OCI-LY7 (cell line): ENCODE data around the gene SNAI3.

Source experiments
- EZH2phosphoT487 ChIP-seq: fragments of 200-600 bp; sonication (generic); IDR thresholded peaks from 2 replicates; pipeline ENCODE4 v1.6.1; 2018; ENCODE audit warnings: low read depth, borderline replicate concordance, mild to moderate bottlenecking, mixed run types, antibody characterized with exemption, low read length, moderate library complexity, mixed read lengths
- TF ChIP-seq, protein P1 (sequence below): fragments of 200-600 bp; sonication (generic); conservative IDR thresholded peaks from 2 replicates; pipeline ENCODE4 v1.5.1; 2014; ENCODE audit warnings: mild to moderate bottlenecking, antibody characterized with exemption, low read length, moderate library complexity, mixed read lengths

DNA sequence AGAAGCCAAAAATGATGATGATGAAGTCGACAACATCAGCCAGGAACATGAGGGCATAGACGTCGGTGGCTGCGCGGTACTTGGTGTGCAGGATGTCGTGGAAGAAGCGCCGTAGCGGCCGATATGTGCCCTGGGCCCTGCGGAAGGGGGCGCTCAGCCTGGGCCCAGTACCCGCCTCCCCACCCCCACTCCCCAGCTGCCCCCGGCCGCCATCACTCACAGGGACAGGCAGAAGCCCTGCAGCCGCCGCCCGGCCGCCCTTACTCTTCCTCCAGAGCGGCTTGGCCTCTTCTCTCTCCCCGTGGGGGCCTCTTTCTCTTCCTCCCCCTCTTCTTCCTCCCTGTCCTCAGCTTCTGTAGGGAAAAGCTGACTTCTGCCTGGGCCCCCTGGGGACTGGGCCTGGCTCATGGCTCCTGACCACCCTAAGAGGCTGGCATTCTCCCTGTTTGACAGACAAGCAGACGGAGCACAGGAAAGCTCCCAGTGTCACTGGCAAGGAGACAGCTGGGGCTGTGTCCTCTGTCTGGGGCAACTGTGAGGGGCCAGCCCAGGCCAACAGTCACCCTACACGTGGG lies 34.2 kb upstream of the SNAI3 start:
- TF ChIP-seq, protein P1, sequence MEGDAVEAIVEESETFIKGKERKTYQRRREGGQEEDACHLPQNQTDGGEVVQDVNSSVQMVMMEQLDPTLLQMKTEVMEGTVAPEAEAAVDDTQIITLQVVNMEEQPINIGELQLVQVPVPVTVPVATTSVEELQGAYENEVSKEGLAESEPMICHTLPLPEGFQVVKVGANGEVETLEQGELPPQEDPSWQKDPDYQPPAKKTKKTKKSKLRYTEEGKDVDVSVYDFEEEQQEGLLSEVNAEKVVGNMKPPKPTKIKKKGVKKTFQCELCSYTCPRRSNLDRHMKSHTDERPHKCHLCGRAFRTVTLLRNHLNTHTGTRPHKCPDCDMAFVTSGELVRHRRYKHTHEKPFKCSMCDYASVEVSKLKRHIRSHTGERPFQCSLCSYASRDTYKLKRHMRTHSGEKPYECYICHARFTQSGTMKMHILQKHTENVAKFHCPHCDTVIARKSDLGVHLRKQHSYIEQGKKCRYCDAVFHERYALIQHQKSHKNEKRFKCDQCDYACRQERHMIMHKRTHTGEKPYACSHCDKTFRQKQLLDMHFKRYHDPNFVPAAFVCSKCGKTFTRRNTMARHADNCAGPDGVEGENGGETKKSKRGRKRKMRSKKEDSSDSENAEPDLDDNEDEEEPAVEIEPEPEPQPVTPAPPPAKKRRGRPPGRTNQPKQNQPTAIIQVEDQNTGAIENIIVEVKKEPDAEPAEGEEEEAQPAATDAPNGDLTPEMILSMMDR = no peak
- TF ChIP-seq EZH2phosphoT487 = no peak
